Measurements from ENCODE around the gene UBE2O. TPM values are rescaled to one million over a fixed set of nuclear protein-coding genes. Genes with fewer than 3 reads are reported as not detected.

UBE2O gene
- polyA plus RNA-seq (2013, experiment 1 of 2; ENCODE audit: insufficient read length): 18.9 TPM
- 14.3 TPM for polyA plus RNA-seq (2013, experiment 2 of 2; ENCODE audit: insufficient read length)

- DNase-seq: peak; percentile 86
These were observed at the start of gene UBE2O for GRCh38 chr17:76452660-76453430. Gene UBE2O (minus strand): TSS chr17:76453152. CDS start chr17:76453141, 11 bp downstream.

GRCh38 chr17:76501827-76502307 is 48.9 kb upstream of the UBE2O start:
- no peak for DNase-seq

DNA sequence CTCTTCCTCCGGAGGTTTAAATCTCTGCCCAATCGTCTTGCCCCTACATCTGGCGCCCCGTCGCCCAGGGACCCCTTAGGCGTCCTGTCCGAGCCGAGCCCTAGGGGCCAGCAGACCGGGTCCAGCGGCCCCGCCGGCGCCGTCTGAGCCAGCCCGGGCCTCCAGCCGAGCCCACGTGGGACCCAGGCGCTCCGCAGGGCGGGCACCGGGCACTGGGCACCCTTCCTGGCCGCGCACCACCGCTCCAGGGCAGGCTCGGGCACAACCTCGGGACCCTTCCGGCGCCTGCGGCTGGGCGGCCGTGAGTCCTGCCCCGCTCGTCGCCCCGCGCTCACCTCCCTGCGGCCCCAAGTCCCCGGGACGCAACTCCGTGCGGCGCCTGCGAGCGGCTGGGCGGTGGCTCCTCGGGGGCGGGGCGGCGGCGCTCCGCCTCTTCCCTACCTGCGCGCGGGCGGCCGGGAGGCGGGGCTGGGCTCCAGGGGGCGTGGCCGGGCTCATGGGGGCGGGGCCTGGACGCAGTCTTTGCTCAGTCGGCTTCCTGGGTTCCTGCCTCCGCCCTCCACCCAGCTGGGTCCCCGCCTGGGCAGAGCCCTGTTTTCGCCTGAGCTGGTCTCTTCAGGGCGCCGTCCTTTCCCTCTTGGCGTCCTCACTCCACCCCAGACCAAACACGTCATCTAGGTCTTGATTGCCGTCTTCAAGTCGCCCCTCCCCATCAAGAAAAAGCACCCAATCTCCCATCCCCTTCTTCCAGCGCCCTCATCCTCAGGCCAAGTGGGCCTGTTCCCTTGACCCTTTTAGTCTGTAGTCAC is 48.3 kb upstream of the UBE2O start, which contains the start of gene RHBDF2:
TSS of gene RHBDF2 (minus strand) at position 406 of the 809 bp plus-strand sequence. CDS start 19,899 bp downstream, outside the sequence.
- DNase-seq: peak; percentile 66

DNA sequence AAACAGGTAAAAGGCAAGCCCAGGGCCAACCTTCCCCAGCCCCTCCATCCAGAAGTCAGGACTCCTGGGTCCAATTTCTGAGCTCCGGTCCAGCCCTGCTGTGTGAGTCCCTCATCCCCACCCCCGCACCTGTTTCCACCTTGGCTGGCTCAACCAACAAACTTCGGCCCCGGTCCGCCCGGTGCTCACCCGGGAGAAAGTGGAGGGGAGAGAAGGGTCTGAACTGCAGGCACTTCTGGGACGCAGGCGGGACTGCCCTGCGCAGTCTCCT is 47.7 kb upstream of the UBE2O start:
- DNase-seq: no peak

DNA sequence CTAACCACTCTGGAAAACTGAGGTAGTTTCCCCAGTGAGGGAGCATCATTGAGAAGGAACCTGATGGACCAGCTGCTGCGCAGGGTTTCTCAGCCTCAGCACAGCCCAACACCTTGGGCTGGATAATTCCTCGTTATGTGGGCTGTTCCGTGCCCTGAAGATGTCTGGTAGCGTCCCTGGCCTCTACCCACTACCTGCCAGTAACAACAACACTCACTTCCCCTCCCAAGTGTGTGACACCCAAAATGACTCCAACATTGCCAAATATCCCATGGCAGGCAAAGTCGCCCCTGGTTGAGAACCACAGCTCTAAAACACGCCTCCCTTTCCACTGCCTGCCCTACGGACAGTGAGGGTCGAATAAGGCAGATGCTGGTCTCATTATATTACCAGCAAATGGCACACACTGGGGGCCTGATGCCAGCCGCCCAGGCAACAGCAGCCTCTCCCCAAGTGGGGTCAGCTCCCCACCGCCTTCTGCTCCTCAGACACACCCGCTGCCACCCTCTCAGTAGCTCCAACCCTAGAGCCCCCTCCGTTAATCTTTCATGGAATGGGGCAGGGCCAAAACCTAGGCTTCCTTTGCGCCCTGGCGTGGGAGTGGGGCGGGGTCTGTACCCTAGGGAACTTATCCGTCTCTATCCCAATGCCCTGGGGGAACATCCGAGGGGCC is 47.3 kb upstream of the UBE2O start:
- DNase-seq: no peak

DNA sequence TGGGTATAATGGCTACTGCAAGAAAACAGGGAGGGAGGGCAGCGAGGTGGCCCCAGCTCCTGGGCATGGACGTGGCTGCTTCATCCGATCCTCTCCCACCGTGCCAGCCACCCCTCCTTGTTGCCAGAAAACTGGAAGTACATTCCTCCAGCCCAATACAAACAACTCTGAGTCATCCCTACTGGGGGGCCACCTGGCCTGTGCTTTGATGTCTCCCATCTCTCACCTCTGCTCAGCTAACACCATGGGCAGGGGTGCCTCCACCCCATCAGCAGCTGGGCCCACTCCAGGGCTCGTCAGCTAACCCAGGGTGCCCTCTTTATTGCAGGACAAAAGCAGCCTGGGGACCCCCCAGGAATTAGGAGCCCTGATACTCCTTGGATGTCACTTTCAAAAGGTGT is 46.3 kb upstream of the UBE2O start:
- DNase-seq: no peak

DNA sequence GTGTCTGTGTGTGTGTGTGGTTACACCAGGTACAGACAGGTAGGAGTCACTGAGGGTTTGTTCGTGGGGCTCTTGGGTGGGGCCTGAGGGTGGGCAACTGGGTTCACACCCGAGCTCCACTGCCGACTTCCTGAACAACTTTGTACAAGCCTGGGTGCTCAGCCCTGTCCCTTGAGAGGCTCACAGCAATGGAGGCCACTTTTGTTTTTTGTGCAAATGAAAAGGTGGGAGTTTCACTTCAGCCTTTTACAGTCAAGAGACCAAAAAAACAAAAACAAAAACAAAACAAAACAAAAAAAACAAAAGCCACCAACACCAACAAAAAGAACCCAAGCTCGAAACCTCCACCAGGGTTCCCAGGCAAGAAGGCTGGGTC is 45.9 kb upstream of the UBE2O start:
- no peak for DNase-seq

- peak; percentile 83 for DNase-seq
These were observed 45.3 kb upstream of the UBE2O start for GRCh38 chr17:76497979-76498875.

- DNase-seq: no peak
These were observed 44.7 kb upstream of the UBE2O start for GRCh38 chr17:76497699-76497978.

- DNase-seq: no peak
These were observed 43.5 kb upstream of the UBE2O start for GRCh38 chr17:76496464-76496863.

- no peak for DNase-seq
These were observed 42.9 kb upstream of the UBE2O start for GRCh38 chr17:76495663-76496400.

DNA sequence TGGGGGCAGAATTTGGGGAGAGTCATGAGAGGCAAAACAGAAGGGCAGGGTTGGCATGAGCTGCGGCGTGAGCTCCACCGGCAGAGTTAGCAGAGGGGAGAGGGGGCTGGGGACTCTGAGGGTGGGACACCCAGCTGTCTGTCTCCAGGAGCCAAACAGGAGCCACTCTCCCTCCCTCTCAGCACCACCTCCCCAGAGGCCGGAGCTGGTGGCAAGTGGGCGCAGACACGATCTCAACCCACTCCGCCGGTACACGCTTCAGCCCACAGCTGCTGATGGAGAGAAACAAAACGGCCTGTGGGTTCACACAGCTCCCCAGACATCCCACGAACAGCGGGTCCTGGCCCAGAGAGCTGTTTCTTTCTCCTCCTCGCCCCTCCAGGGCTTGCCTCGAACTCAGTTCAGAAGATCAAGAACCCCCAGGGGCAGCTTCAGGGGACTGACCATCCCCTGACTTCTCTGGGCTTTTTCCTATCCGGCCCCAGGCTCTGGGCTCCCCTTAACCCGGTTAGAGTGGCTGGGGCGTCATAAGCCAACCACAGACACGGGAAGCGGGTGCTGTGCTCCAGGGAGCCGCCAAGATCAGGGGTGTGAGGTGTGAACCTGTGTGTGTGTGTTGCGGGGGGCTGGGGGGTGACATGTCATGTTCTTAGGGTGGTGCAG is 40.7 kb upstream of the UBE2O start:
- DNase-seq: no peak

DNA sequence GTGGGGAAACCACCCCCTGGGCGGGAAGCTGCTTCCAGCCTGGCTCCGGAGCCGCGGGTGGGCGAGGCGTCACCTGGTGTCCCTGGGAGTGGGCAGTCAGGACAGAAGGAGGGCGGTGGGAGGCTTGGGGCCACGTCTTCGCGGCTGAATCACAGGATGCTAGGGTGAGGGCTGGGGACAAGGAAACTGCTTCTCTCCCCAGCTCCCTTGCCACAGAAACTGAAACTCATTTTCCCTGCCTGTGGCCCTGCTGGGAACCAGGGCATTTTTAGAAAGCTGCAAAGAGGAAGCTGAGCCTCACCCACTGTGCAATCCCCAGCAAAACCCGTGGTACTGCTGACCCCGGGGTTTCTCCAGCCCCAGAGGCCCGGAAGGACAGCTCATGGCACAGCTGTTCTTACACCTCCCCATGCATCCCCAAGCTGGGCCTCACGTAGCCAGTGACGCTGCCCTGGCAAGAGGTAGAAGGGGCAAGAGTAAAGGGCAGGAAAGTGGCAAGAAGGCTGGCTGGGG is 40.1 kb upstream of the UBE2O start:
- DNase-seq: peak; percentile 65

GRCh38 chr17:76492123-76492988 is 39.4 kb upstream of the UBE2O start:
- DNase-seq: no peak

DNA sequence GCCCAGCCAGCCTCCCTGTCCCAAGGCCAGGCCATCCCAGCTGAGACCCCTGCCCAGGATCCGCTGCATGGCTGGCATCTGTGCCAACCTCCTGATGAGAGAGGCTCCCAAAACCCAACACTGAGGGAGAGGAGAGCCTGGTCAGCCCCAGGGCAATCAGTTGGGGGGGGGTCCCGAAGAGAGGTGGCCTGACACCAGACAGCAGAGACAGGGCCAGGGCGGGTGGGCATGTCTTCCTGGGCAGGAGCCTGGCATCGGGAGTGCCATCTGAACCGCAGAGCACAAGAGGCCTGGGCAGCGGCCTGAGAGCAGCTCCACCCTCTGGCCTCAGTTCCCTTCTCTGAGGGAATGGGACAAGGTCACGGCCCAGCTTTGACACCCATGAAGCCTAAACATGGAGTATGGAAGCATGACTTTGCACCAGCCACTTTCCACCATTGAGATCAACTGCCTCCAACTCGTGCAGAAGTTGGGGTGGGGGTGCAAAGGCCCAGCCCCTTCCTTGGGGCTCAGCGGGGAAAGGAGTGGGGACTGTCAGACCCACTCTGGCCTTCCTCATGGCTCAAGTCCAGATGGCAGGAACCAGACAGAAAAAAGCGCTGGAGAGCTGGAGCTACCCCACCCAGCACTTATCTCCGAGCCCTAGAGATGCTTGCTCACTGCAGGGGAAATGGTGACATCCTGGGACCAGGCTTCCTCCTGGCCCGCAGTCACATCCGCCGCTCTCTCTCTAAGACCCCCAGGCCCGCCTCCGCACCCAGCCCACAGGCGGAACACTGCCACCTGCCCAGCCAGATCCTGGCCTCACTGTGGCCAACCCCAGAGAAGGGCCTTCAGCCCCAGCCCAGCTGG is 38.5 kb upstream of the UBE2O start:
- DNase-seq: no peak

DNA sequence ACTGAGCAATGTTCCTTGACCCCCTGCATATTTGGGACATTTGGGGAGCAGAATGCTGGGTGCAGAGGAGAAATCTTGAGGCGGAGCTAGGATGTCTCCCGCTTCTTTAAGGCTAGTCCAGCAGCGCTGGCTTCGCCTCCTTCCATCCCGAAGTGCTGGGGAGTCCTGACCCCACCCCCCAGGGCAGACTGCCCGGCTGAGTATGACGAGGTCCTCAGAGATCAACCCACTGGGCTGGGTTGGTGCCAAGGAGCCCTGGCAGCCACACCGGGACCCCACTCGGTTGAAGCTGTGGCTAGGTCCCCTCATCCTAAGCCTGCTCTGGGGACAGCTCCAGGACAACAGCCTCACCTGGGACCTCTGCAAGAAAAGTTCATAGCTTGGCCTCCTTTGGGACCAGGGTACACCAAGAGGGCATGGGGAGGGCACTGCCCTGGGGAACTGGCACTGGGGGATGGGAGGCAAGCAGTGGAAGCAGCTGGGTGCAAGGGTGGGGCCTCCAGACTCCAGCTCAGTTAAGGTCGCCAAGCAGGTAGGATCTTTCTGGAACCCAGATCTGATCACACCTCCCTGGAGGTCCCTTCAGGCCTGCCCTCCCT is 37.3 kb upstream of the UBE2O start:
- no peak for DNase-seq

GRCh38 chr17:76487451-76488192 is 34.7 kb upstream of the UBE2O start:
- DNase-seq: no peak

- DNase-seq: no peak
These were observed 32.6 kb upstream of the UBE2O start for GRCh38 chr17:76485569-76485968.
